Panc1 (cell line): ENCODE measurements around the gene TRAF3IP1. TPM values are rescaled to one million over a fixed set of nuclear protein-coding genes. Genes with fewer than 3 reads are reported as not detected.

ENCODE experiments used
- ATAC-seq: fragments of 200-7000 bp; cut with Tn5 transposase; 2 replicates; pipeline ENCODE4 v1.9.1; 2020; ENCODE audit warnings: mild to moderate bottlenecking, moderate library complexity
- BruUV-seq: library from RNA; stranded (reverse); fragments of 400-500 nt; replicated peaks from 2 replicates; lab custom pipeline; 2021; lab: Mats Ljungman, UMichigan
- CTCF ChIA-PET: fragments of 300-600 bp; sonication (Branson Sonifier 250); formaldehyde crosslinking; loops from one replicate; lab custom pipeline; 2022; ENCODE audit warnings: antibody characterized with exemption; lab: Charles Lee
- POLR2A ChIA-PET: fragments of 300-600 bp; sonication (Branson Sonifier 250); formaldehyde crosslinking; loops from one replicate; lab custom pipeline; 2022; ENCODE audit warnings: antibody characterized with exemption; lab: Charles Lee
- DNase-seq: peaks from one replicate; pipeline ENCODE4 v3.0.0-alpha.2; 2010; ENCODE audit warnings: low read depth, low spot score
- H3K27ac ChIP-seq: 2 replicates; pipeline ENCODE4 v1.5.1; 2011; ENCODE audit warnings: mild to moderate bottlenecking, low read length, inconsistent platforms
- H3K27me3 ChIP-seq: fragments of 200-500 bp; sonication (Bioruptor generic); 2 replicates; pipeline ENCODE4 v1.6.0; 2014; ENCODE audit warnings: low read length, inconsistent platforms; ENCODE audit not compliant: control insufficient read depth, insufficient read depth
- H3K36me3 ChIP-seq: fragments of 200-500 bp; sonication (Bioruptor generic); 2 replicates; pipeline ENCODE4 v1.5.1; 2014; ENCODE audit warnings: inconsistent platforms, mild to moderate bottlenecking, low read length, moderate library complexity; ENCODE audit not compliant: control insufficient read depth, insufficient read depth
- H3K4me1 ChIP-seq: 2 replicates; pipeline ENCODE4 v1.5.1; 2011; ENCODE audit warnings: inconsistent platforms, mild to moderate bottlenecking, low read length, moderate library complexity; ENCODE audit not compliant: control insufficient read depth, insufficient read depth
- H3K4me3 ChIP-seq, 2 experiments: 2 replicates each; pipeline ENCODE4 v1.5.1; 2011 to 2012; ENCODE audit warnings: low read depth in 2 of 2, low read length in 2 of 2, mild to moderate bottlenecking in 2 of 2, inconsistent platforms in 1 of 2, moderate library complexity in 1 of 2
- H3K9me3 ChIP-seq: fragments of 200-500 bp; sonication (Bioruptor generic); 2 replicates; pipeline ENCODE4 v1.5.1; 2014; ENCODE audit warnings: low read depth, mild to moderate bottlenecking, inconsistent platforms, low read length, moderate library complexity; ENCODE audit not compliant: control insufficient read depth, insufficient read depth
- CTCF ChIP-seq: fragments of 450-650 bp; IDR thresholded peaks from 2 replicates; pipeline ENCODE4 v1.5.1; 2017; ENCODE audit warnings: mild to moderate bottlenecking
- POLR2AphosphoS5 ChIP-seq: IDR thresholded peaks from 2 replicates; pipeline ENCODE4 v1.6.1; 2012; ENCODE audit warnings: mild to moderate bottlenecking, low read depth, low read length, moderate library complexity
- REST ChIP-seq, 2 experiments: IDR thresholded peaks; 2 replicates each; pipeline ENCODE4 v1.6.1; 2011 to 2012; ENCODE audit warnings: low read depth in 2 of 2, control low read depth in 1 of 2, low read length in 1 of 2, mild to moderate bottlenecking in 1 of 2, moderate library complexity in 1 of 2; ENCODE audit not compliant: insufficient read depth in 1 of 2
- SIN3A ChIP-seq: IDR thresholded peaks from 2 replicates; pipeline ENCODE4 v1.6.1; 2012; ENCODE audit warnings: low read depth, mild to moderate bottlenecking, low read length, moderate library complexity, borderline replicate concordance; ENCODE audit not compliant: insufficient read depth
- TCF7L2 ChIP-seq: IDR thresholded peaks from 2 replicates; pipeline ENCODE4 v1.6.1; 2011; ENCODE audit warnings: mild to moderate bottlenecking, low read depth, low read length, inconsistent platforms
- in situ Hi-C: cut with HindIII; loops from 2 replicates; pipeline ENCODE4 v1.10.0; 2016; ENCODE audit warnings: low sequenced_read_pairs, low pct_unique_long_range_greater_than_20kb
- intact Hi-C: fragments of 100-400 bp; cut with micrococcal nuclease; formaldehyde crosslinking; loops from one replicate; pipeline ENCODE4 v1.10.0; 2022; ENCODE audit not compliant: unreplicated experiment
- total RNA-seq: library from RNA; stranded (reverse); gene quantifications from one replicate; pipeline ENCODE4 v1.2.1, GENCODE V29; 2021; ENCODE audit not compliant: unreplicated experiment

The TRAF3IP1 gene
- total RNA-seq, 1 experiment from 2014 or later, result 23.4 TPM

GRCh38 chr2:238336151-238336550, 15.8 kb downstream of the TRAF3IP1 start:
- H3K9me3 ChIP-seq, result no peaks in the 10 kb centered on the region
- ATAC-seq (no peak), DNase-seq (no peak)
- CTCF ChIA-PET, result no interaction called here
- BruUV-seq, result no TSS peak
- no peaks in the 10 kb centered on the region for H3K36me3 ChIP-seq
- H3K4me1 ChIP-seq, result no peaks in the 10 kb centered on the region
- in situ Hi-C loops, result no loop called here
- H3K27ac ChIP-seq, result no peak overlapping the region
- no peak overlapping the region for H3K4me3 ChIP-seq
- POLR2A ChIA-PET, result no interaction called here
- intact Hi-C loops, result no loop called here
- no peaks in the 10 kb centered on the region for H3K27me3 ChIP-seq
- no peak for TF ChIP-seq SIN3A
- TF ChIP-seq REST (IDR thresholded peaks at IDR 0.05; ENCODE audit: insufficient read depth in 1 of 2, low read depth in 2 of 2, low read length in 1 of 2), result no peak
- TF ChIP-seq POLR2AphosphoS5, result no peak
- TF ChIP-seq TCF7L2, result no peak
- TF ChIP-seq CTCF, result no peak

GRCh38 chr2:238336793-238337444, 16.6 kb downstream of the TRAF3IP1 start:
- intact Hi-C loops (no loop called here), in situ Hi-C loops (no loop called here)
- ATAC-seq (no peak), DNase-seq (no peak)
- Histone ChIP-seq H3K4me1 (no peaks in the 10 kb centered on the region), H3K9me3 (no peaks in the 10 kb centered on the region), H3K36me3 (no peaks in the 10 kb centered on the region), H3K4me3 (no peak overlapping the region), H3K27me3 (no peaks in the 10 kb centered on the region), H3K27ac (no peak overlapping the region)
- CTCF ChIA-PET, result no interaction called here
- TF ChIP-seq REST (IDR thresholded peaks at IDR 0.05; ENCODE audit: insufficient read depth in 1 of 2, low read depth in 2 of 2, low read length in 1 of 2), result no peak
- BruUV-seq, result no TSS peak
- POLR2A ChIA-PET, result no interaction called here
